HG02642 (cell line): ENCODE results near the gene EDC4.
"Not testable (repeated sequence)": the region's sequence is repeated elsewhere in the genome, so short reads cannot be mapped to it uniquely, and the experiment has no call there.

Experiments
- ATAC-seq: cut with Tn5 transposase; IDR thresholded peaks from one replicate; pipeline ENCODE4 v1.9.1; 2021; ENCODE audit warnings: mild to moderate bottlenecking; ENCODE audit not compliant: unreplicated experiment, poor library complexity

EDC4 gene

GRCh38 chr16:67872631-67873434 is at the start of gene EDC4:
Gene EDC4 (plus strand): TSS chr16:67873052. CDS start chr16:67873262, 210 bp downstream.
- ATAC-seq, result peak; percentile 81

- ATAC-seq, result no peak
Observed at GRCh38 chr16:67825119-67825518, 47.7 kb upstream of the EDC4 start.

GRCh38 chr16:67825906-67826305 is 46.9 kb upstream of the EDC4 start:
- no peak for ATAC-seq

- ATAC-seq, result no peak
Observed at GRCh38 chr16:67828651-67829050, 44.2 kb upstream of the EDC4 start.

- no peak for ATAC-seq
Observed at GRCh38 chr16:67833030-67833414, 39.8 kb upstream of the EDC4 start.

- ATAC-seq, result peak; percentile 96
Observed at GRCh38 chr16:67833415-67834241, 39.2 kb upstream of the EDC4 start.

GRCh38 chr16:67834242-67834614 is 38.6 kb upstream of the EDC4 start:
- no peak for ATAC-seq

GRCh38 chr16:67837190-67837589 is 35.7 kb upstream of the EDC4 start:
- not testable (repeated sequence) for ATAC-seq

- ATAC-seq, result no peak
Observed at GRCh38 chr16:67837811-67838210, 35.0 kb upstream of the EDC4 start.

GRCh38 chr16:67841198-67841815 is 31.5 kb upstream of the EDC4 start:
- no peak for ATAC-seq

GRCh38 chr16:67841816-67842508 is 30.9 kb upstream of the EDC4 start, which contains the start of gene THAP11:
Gene THAP11 (plus strand): TSS chr16:67842320. CDS start chr16:67842555, 235 bp downstream.
- peak; percentile 52 for ATAC-seq

- ATAC-seq, result peak; percentile 13
Observed at GRCh38 chr16:67842509-67843342, 30.1 kb upstream of the EDC4 start.

- no peak for ATAC-seq
Observed at GRCh38 chr16:67843343-67843765, 29.5 kb upstream of the EDC4 start.

- ATAC-seq, result no peak
Observed at GRCh38 chr16:67844497-67844896, 28.4 kb upstream of the EDC4 start.

GRCh38 chr16:67845291-67846062 is 27.4 kb upstream of the EDC4 start:
- no peak for ATAC-seq

GRCh38 chr16:67846063-67846319 is 26.9 kb upstream of the EDC4 start:
- no peak for ATAC-seq

GRCh38 chr16:67846320-67847063 is 26.4 kb upstream of the EDC4 start, which contains the start of gene NUTF2:
Gene NUTF2 (plus strand): TSS chr16:67846933. CDS start chr16:67865131, 18,198 bp downstream.
- peak; percentile 61 for ATAC-seq
